Stimulated activated CD8-positive, alpha-beta memory T cell treated with anti-CD3 and anti-CD28 coated beads, Interleukin-12 subunit alpha, Interleukin-12 subunit beta, amount 100 ng/mL, for 24 hours (primary cell): ENCODE measurements around the gene RMI2.

Experiments used
- DNase-seq: peaks from one replicate; pipeline ENCODE4 v3.0.0-alpha.2; 2020; ENCODE audit errors: extremely low read depth

Gene RMI2

GRCh38 chr16:11383481-11384183 is 38.4 kb downstream of the RMI2 start:
- DNase-seq = no peak

GRCh38 chr16:11384184-11384955 is 39.1 kb downstream of the RMI2 start:
- DNase-seq = no peak

GRCh38 chr16:11384956-11385586 is 39.8 kb downstream of the RMI2 start:
- DNase-seq = no peak

- no peak for DNase-seq
These were observed 40.9 kb downstream of the RMI2 start for GRCh38 chr16:11386054-11386680.

- no peak for DNase-seq
These were observed 41.7 kb downstream of the RMI2 start for GRCh38 chr16:11386791-11387546.

- no peak for DNase-seq
These were observed 43.8 kb downstream of the RMI2 start for GRCh38 chr16:11389083-11389482.

- no peak for DNase-seq
These were observed 44.6 kb downstream of the RMI2 start for GRCh38 chr16:11389631-11390565.

- DNase-seq = no peak
These were observed 45.6 kb downstream of the RMI2 start for GRCh38 chr16:11390573-11391495.

- no peak for DNase-seq
These were observed 46.3 kb downstream of the RMI2 start for GRCh38 chr16:11391576-11391975.

GRCh38 chr16:11392041-11392581 is 46.9 kb downstream of the RMI2 start:
- no peak for DNase-seq

GRCh38 chr16:11393366-11393765 is 48.1 kb downstream of the RMI2 start:
- DNase-seq = no peak

- no peak for DNase-seq
These were observed 48.8 kb downstream of the RMI2 start for GRCh38 chr16:11393861-11394592.

GRCh38 chr16:11394593-11394960 is 49.3 kb downstream of the RMI2 start:
- no peak for DNase-seq

- no peak for DNase-seq
These were observed 50.0 kb downstream of the RMI2 start for GRCh38 chr16:11395008-11395948.

GRCh38 chr16:11395949-11396240 is 50.6 kb downstream of the RMI2 start:
- no peak for DNase-seq

GRCh38 chr16:11396241-11397048 is 51.2 kb downstream of the RMI2 start:
- peak; percentile 9 for DNase-seq

- DNase-seq = no peak
These were observed 52.9 kb downstream of the RMI2 start for GRCh38 chr16:11398136-11398535.
